SK-N-MC (cell line): ENCODE measurements around the gene PLEKHG2.
A peak's percentile ranks its signal among the peaks of the same experiment; 100 is the strongest.

ENCODE experiments used
- DNase-seq: peaks from one replicate; pipeline ENCODE4 v3.0.0-alpha.2; 2011; ENCODE audit warnings: low read depth, low spot score
- H3K27ac ChIP-seq: fragments of 200-600 bp; sonication (generic); 2 replicates; pipeline ENCODE4 v1.5.1; 2016; ENCODE audit warnings: mixed run types
- H3K36me3 ChIP-seq: fragments of 200-600 bp; sonication (generic); 2 replicates; pipeline ENCODE4 v1.6.1; 2017; ENCODE audit warnings: antibody characterized with exemption, low read length, mixed read lengths; ENCODE audit not compliant: insufficient read depth
- H3K4me3 ChIP-seq: fragments of 200-600 bp; sonication (generic); 2 replicates; pipeline ENCODE4 v1.5.1; 2016
- H3K9ac ChIP-seq: fragments of 200-600 bp; sonication (generic); 2 replicates; pipeline ENCODE4 v1.8.0; 2017; ENCODE audit warnings: mixed run types, mixed read lengths; ENCODE audit not compliant: insufficient read length
- H3K9me3 ChIP-seq: fragments of 200-600 bp; sonication (generic); 2 replicates; pipeline ENCODE4 v1.6.1; 2017; ENCODE audit warnings: low read depth, mild to moderate bottlenecking, antibody characterized with exemption, low read length, moderate library complexity, mixed read lengths
- EZH2 ChIP-seq: fragments of 200-600 bp; sonication (generic); IDR thresholded peaks from one replicate; pipeline ENCODE4 v1.6.1; 2017; ENCODE audit warnings: antibody characterized with exemption
- FOXP2 ChIP-seq: optimal IDR thresholded peaks from 2 replicates; pipeline ENCODE3; 2011; ENCODE audit warnings: mild to moderate bottlenecking, moderate library complexity; ENCODE audit not compliant: insufficient read depth; ENCODE audit errors: extremely low read length, control extremely low read depth
- POLR2AphosphoS5 ChIP-seq: IDR thresholded peaks from 2 replicates; pipeline ENCODE4 v1.6.1; 2012; ENCODE audit warnings: mild to moderate bottlenecking, low read depth, low read length, borderline replicate concordance

Gene PLEKHG2

GRCh38 chr19:39412100-39412866, at the start of gene PLEKHG2:
PLEKHG2 (plus strand) TSS chr19:39412669; CDS start chr19:39414087, 1,418 bp downstream.
- peak within 1 kb of the TSS; percentile 87 for H3K27ac ChIP-seq
- TF ChIP-seq FOXP2 (no peak), POLR2AphosphoS5 (peak; percentile 83), EZH2 (no peak)
- peaks cover 16% of the 10 kb centered on the region for H3K36me3 ChIP-seq

GRCh38 chr19:39362682-39363657, 49.5 kb upstream of the PLEKHG2 start:
- H3K9ac ChIP-seq, result no peak overlapping the region
- H3K36me3 ChIP-seq, result peaks cover 53% of the 10 kb centered on the region
- TF ChIP-seq EZH2 (no peak), POLR2AphosphoS5 (no peak), FOXP2 (no peak)
- H3K27ac ChIP-seq, result peak overlapping the region; percentile 84
- peak overlapping the region; percentile 39; the same call in 1 of the 2 replicates for H3K4me3 ChIP-seq
- H3K9me3 ChIP-seq, result no peaks in the 10 kb centered on the region
- DNase-seq, result no peak

More at GRCh38 chr19:39412100-39412866, at the start of gene PLEKHG2:
- peak within 1 kb of the TSS; percentile 99 for H3K4me3 ChIP-seq
- peak; percentile 100 for DNase-seq
- H3K9ac ChIP-seq, result peak within 1 kb of the TSS; percentile 93
- H3K9me3 ChIP-seq, result no peaks in the 10 kb centered on the region

- H3K9ac ChIP-seq, result no peak overlapping the region
- H3K4me3 ChIP-seq, result no peak overlapping the region
- H3K36me3 ChIP-seq, result peaks cover 43% of the 10 kb centered on the region
- peak overlapping the region; percentile 84 for H3K27ac ChIP-seq
- no peak for TF ChIP-seq POLR2AphosphoS5
- no peak for TF ChIP-seq EZH2
- TF ChIP-seq FOXP2, result no peak
- no peaks in the 10 kb centered on the region for H3K9me3 ChIP-seq
- no peak for DNase-seq
Measured at GRCh38 chr19:39363901-39364457, 48.5 kb upstream of the PLEKHG2 start.

- Histone ChIP-seq H3K36me3 (peaks cover 46% of the 10 kb centered on the region), H3K27ac (no peak overlapping the region), H3K9ac (no peak overlapping the region), H3K9me3 (no peaks in the 10 kb centered on the region), H3K4me3 (no peak overlapping the region)
- no peak for TF ChIP-seq EZH2
- TF ChIP-seq FOXP2, result no peak
- no peak for TF ChIP-seq POLR2AphosphoS5
- DNase-seq, result no peak
Measured at GRCh38 chr19:39365531-39365930, 46.9 kb upstream of the PLEKHG2 start.

- no peak overlapping the region for H3K4me3 ChIP-seq
- H3K27ac ChIP-seq, result no peak overlapping the region
- no peak for DNase-seq
- H3K9me3 ChIP-seq, result no peaks in the 10 kb centered on the region
- no peak overlapping the region for H3K9ac ChIP-seq
- peaks cover 51% of the 10 kb centered on the region for H3K36me3 ChIP-seq
- no peak for TF ChIP-seq FOXP2
- TF ChIP-seq EZH2, result no peak
- TF ChIP-seq POLR2AphosphoS5, result no peak
Measured at GRCh38 chr19:39369200-39369599, 43.3 kb upstream of the PLEKHG2 start.

- Histone ChIP-seq H3K9ac (no peak overlapping the region), H3K9me3 (no peaks in the 10 kb centered on the region), H3K27ac (no peak overlapping the region), H3K4me3 (no peak overlapping the region), H3K36me3 (peaks cover 52% of the 10 kb centered on the region)
- TF ChIP-seq EZH2, result no peak
- TF ChIP-seq POLR2AphosphoS5, result no peak
- TF ChIP-seq FOXP2, result no peak
- no peak for DNase-seq
Measured at GRCh38 chr19:39370735-39371134, 41.7 kb upstream of the PLEKHG2 start.

GRCh38 chr19:39372047-39372802, 40.2 kb upstream of the PLEKHG2 start:
- Histone ChIP-seq H3K36me3 (peaks cover 60% of the 10 kb centered on the region), H3K4me3 (no peak overlapping the region), H3K9ac (no peak overlapping the region), H3K9me3 (no peaks in the 10 kb centered on the region), H3K27ac (peak overlapping the region; percentile 19; the same call in 1 of the 2 replicates)
- DNase-seq, result no peak
- no peak for TF ChIP-seq POLR2AphosphoS5
- TF ChIP-seq FOXP2, result no peak
- TF ChIP-seq EZH2, result no peak

- DNase-seq, result no peak
- no peaks in the 10 kb centered on the region for H3K9me3 ChIP-seq
- peaks cover 67% of the 10 kb centered on the region for H3K36me3 ChIP-seq
- H3K4me3 ChIP-seq, result no peak overlapping the region
- H3K9ac ChIP-seq, result no peak overlapping the region
- no peak for TF ChIP-seq POLR2AphosphoS5
- H3K27ac ChIP-seq, result peak overlapping the region; percentile 19; the same call in 1 of the 2 replicates
Measured at GRCh38 chr19:39372941-39373340, 39.5 kb upstream of the PLEKHG2 start.
